PC-3 (cell line): Measurements from ENCODE around the gene MALRD1. TPM values are rescaled to one million over a fixed set of nuclear protein-coding genes. Genes with fewer than 3 reads are reported as not detected.

Source experiments
- ATAC-seq: fragments of 200-7000 bp; cut with Tn5 transposase; 2 replicates; pipeline ENCODE4 v1.9.1; 2020; ENCODE audit warnings: mild to moderate bottlenecking, moderate library complexity
- BruUV-seq: library from RNA; stranded (reverse); fragments of 400-500 nt; replicated peaks from 2 replicates; lab custom pipeline; 2021; lab: Mats Ljungman, UMichigan
- CTCF ChIA-PET: fragments of 300-600 bp; sonication (Branson Sonifier 250); formaldehyde crosslinking; loops from one replicate; lab custom pipeline; 2022; ENCODE audit warnings: antibody characterized with exemption; lab: Charles Lee
- POLR2A ChIA-PET: fragments of 300-600 bp; sonication (Branson Sonifier 250); formaldehyde crosslinking; loops from one replicate; lab custom pipeline; 2022; ENCODE audit warnings: antibody characterized with exemption; ENCODE audit not compliant: unreplicated experiment; lab: Charles Lee
- DNase-seq: peaks from one replicate; pipeline ENCODE4 v3.0.0-alpha.2; 2015
- H2AFZ ChIP-seq: fragments of 300-600 bp; sonication (generic); 2 replicates; pipeline ENCODE4 v1.6.0; 2016; ENCODE audit warnings: antibody characterized with exemption, low read length
- H3F3A ChIP-seq: fragments of 300-600 bp; sonication (generic); one replicate; pipeline ENCODE4 v1.6.0; 2017; ENCODE audit warnings: antibody characterized with exemption, low read length, control low read depth, mild to moderate bottlenecking; ENCODE audit not compliant: unreplicated experiment
- H3K27ac ChIP-seq: fragments of 300-600 bp; sonication (generic); 2 replicates; pipeline ENCODE4 v1.5.1; 2016; ENCODE audit warnings: mild to moderate bottlenecking, low read length
- H3K27me3 ChIP-seq: fragments of 300-600 bp; sonication (generic); 2 replicates; pipeline ENCODE4 v1.6.1; 2016; ENCODE audit warnings: low read length, mixed read lengths
- H3K36me3 ChIP-seq: fragments of 300-600 bp; sonication (generic); 2 replicates; pipeline ENCODE4 v1.6.1; 2016; ENCODE audit warnings: low read depth, mixed run types, low read length, mixed read lengths
- H3K4me1 ChIP-seq: fragments of 300-600 bp; sonication (generic); 2 replicates; pipeline ENCODE4 v1.5.1; 2016; ENCODE audit warnings: low read length; ENCODE audit not compliant: insufficient read depth
- H3K4me2 ChIP-seq: fragments of 300-600 bp; sonication (generic); 2 replicates; pipeline ENCODE4 v1.6.0; 2016; ENCODE audit warnings: low read length
- H3K4me3 ChIP-seq: fragments of 300-600 bp; sonication (generic); 2 replicates; pipeline ENCODE4 v1.5.1; 2016; ENCODE audit warnings: mild to moderate bottlenecking, low read length, mixed read lengths
- H3K79me2 ChIP-seq: fragments of 300-600 bp; sonication (generic); 2 replicates; pipeline ENCODE4 v1.6.1; 2017; ENCODE audit warnings: low read length, mixed read lengths
- H3K9ac ChIP-seq: fragments of 300-600 bp; sonication (generic); 2 replicates; pipeline ENCODE4 v1.6.0; 2016; ENCODE audit warnings: mild to moderate bottlenecking, low read length
- H3K9me2 ChIP-seq: fragments of 300-600 bp; sonication (generic); replicated peaks from 2 replicates; pipeline ENCODE4 v1.6.1; 2016; ENCODE audit warnings: mixed run types, low read length, mixed read lengths
- H3K9me3 ChIP-seq: fragments of 300-600 bp; sonication (generic); 2 replicates; pipeline ENCODE4 v1.6.1; 2016; ENCODE audit warnings: low read length, mixed read lengths
- H4K20me1 ChIP-seq: fragments of 300-600 bp; sonication (generic); 2 replicates; pipeline ENCODE4 v1.6.1; 2016; ENCODE audit warnings: low read length, mixed read lengths
- CTCF ChIP-seq: fragments of 300-600 bp; sonication (generic); conservative IDR thresholded peaks from 2 replicates; pipeline ENCODE4 v1.5.1; 2017; ENCODE audit warnings: antibody characterized with exemption, low read depth, mild to moderate bottlenecking, low read length
- EZH2 ChIP-seq: fragments of 300-600 bp; sonication (generic); IDR thresholded peaks from one replicate; pipeline ENCODE4 v1.6.1; 2017; ENCODE audit warnings: antibody characterized with exemption, mild to moderate bottlenecking, low read length; ENCODE audit not compliant: unreplicated experiment
- EZH2phosphoT487 ChIP-seq: fragments of 300-600 bp; sonication (generic); IDR thresholded peaks from 2 replicates; pipeline ENCODE4 v1.6.1; 2018; ENCODE audit warnings: mild to moderate bottlenecking, antibody characterized with exemption, low read length, borderline replicate concordance
- intact Hi-C: fragments of 100-400 bp; cut with micrococcal nuclease; formaldehyde crosslinking; loops from 2 replicates; pipeline ENCODE4 v1.9.0; 2023
- total RNA-seq: library from RNA; depleted of rRNA; stranded (reverse); fragments of >200 nt; gene quantifications from 2 replicates; pipeline ENCODE4 v1.2.3, GENCODE V29; 2014

Gene MALRD1
- total RNA-seq, 1 experiment from 2014 or later, result not detected

DNA sequence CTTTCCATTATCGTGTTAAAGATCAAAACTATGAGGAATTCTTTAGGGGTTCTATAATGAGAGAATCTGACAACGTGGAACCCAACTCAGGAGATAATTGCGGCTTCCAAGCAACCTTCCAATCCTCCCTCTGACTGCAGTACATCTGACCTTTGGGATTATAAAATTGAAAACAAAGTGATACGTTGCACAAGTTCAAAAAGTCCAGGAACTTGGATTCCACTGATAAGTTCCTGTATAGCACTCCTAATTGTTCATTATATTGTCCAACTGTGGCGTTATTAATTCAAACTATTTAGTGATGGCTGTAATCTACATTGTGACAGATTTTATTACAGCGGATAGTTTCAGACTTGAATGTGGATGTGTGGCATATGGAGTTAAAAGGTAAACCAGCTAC lies 15.4 kb downstream of the MALRD1 start:
- TF ChIP-seq EZH2 (no peak), CTCF (no peak), EZH2phosphoT487 (no peak)
- BruUV-seq, result no TSS peak
- CTCF ChIA-PET, result no interaction called here

DNA sequence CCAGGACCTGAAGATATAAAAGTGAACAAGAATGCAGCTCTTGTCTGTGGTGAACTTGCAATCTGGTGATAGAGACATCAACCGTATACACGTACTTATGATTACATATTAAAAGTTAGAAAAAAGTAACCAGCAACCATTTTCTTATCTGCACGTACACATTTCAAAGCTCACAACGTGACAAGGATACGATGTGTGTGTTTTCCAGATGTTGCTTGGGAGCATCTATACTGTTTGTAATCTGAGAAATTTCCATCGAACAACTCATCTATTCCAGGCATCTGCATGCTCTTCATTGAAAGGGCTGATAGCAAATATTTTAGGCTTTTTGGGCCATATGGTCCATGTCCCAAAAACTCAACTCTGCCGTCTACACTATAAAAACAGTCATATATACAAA lies 23.3 kb downstream of the MALRD1 start:
- ATAC-seq (no peak), DNase-seq (no peak)
- ChIA-PET CTCF (no interaction called here), POLR2A (no interaction called here)
- intact Hi-C loops, result no loop called here
- H3K9me3 ChIP-seq, result no peaks in the 10 kb centered on the region
- no TSS peak for BruUV-seq
- no peaks in the 10 kb centered on the region for H3K36me3 ChIP-seq
- H3K27me3 ChIP-seq, result no peaks in the 10 kb centered on the region
- no peak for TF ChIP-seq EZH2
- TF ChIP-seq CTCF, result no peak
- H3F3A ChIP-seq, result no peaks in the 10 kb centered on the region
- H2AFZ ChIP-seq, result no peak overlapping the region
- no peak overlapping the region for H3K4me3 ChIP-seq
- H3K9ac ChIP-seq, result no peak overlapping the region
- no peaks in the 10 kb centered on the region for H4K20me1 ChIP-seq
- no peaks in the 10 kb centered on the region for H3K9me2 ChIP-seq
- H3K4me1 ChIP-seq, result no peaks in the 10 kb centered on the region
- no peak overlapping the region for H3K27ac ChIP-seq
- H3K4me2 ChIP-seq, result no peak overlapping the region
- H3K79me2 ChIP-seq, result no peaks in the 10 kb centered on the region

More for the DNA sequence above, 15.4 kb downstream of the MALRD1 start:
- no peaks in the 10 kb centered on the region for H3K4me1 ChIP-seq
- H3K27me3 ChIP-seq, result no peaks in the 10 kb centered on the region
- H3K9me2 ChIP-seq, result no peaks in the 10 kb centered on the region
- no peaks in the 10 kb centered on the region for H3K9me3 ChIP-seq
- intact Hi-C loops, result no loop called here
- no peak overlapping the region for H3K9ac ChIP-seq
- no peaks in the 10 kb centered on the region for H4K20me1 ChIP-seq
- no peak overlapping the region for H3K27ac ChIP-seq
- no peaks in the 10 kb centered on the region for H3K79me2 ChIP-seq
- no peak overlapping the region for H2AFZ ChIP-seq
- no peak for ATAC-seq
- no peak overlapping the region for H3K4me2 ChIP-seq
- H3K4me3 ChIP-seq, result no peak overlapping the region
- no peaks in the 10 kb centered on the region for H3F3A ChIP-seq
- POLR2A ChIA-PET, result no interaction called here
- H3K36me3 ChIP-seq, result no peaks in the 10 kb centered on the region
- no peak for DNase-seq

GRCh38 chr10:19077276-19077675 lies 28.7 kb downstream of the MALRD1 start:
- ChIA-PET POLR2A (no interaction called here), CTCF (no interaction called here)
- H3K9me2 ChIP-seq, result no peaks in the 10 kb centered on the region
- H3K27ac ChIP-seq, result no peak overlapping the region
- no peak for TF ChIP-seq CTCF
- TF ChIP-seq EZH2, result no peak
- no peak for TF ChIP-seq EZH2phosphoT487
- H3K4me2 ChIP-seq, result no peak overlapping the region
- H3K4me3 ChIP-seq, result no peak overlapping the region
- no peaks in the 10 kb centered on the region for H3K4me1 ChIP-seq
- no peaks in the 10 kb centered on the region for H3K27me3 ChIP-seq
- H3K9ac ChIP-seq, result no peak overlapping the region
- no TSS peak for BruUV-seq
- no peaks in the 10 kb centered on the region for H3K9me3 ChIP-seq
- no peaks in the 10 kb centered on the region for H4K20me1 ChIP-seq
- no peak overlapping the region for H2AFZ ChIP-seq
- H3K36me3 ChIP-seq, result no peaks in the 10 kb centered on the region
- intact Hi-C loops, result no loop called here
- no peaks in the 10 kb centered on the region for H3K79me2 ChIP-seq
- no peaks in the 10 kb centered on the region for H3F3A ChIP-seq
- ATAC-seq (no peak), DNase-seq (no peak)
